PFSK-1 (cell line): ENCODE results near the gene SSTR3.

ENCODE experiments used
- FOXP2 ChIP-seq: optimal IDR thresholded peaks from 2 replicates; pipeline ENCODE3; 2011; ENCODE audit warnings: borderline replicate concordance, control low read depth, inconsistent platforms; ENCODE audit not compliant: insufficient read depth; ENCODE audit errors: extremely low read length, extremely low read depth
- POLR2AphosphoS5 ChIP-seq: IDR thresholded peaks from 2 replicates; pipeline ENCODE4 v1.6.1; 2012; ENCODE audit warnings: low read depth, mild to moderate bottlenecking, control low read depth, low read length, moderate library complexity
- REST ChIP-seq, 2 experiments: IDR thresholded peaks; 2 replicates each; pipeline versions ENCODE4 v1.6.1 to v1.8.0; 2011 to 2012; ENCODE audit warnings: low read depth in 2 of 2, low read length in 2 of 2, control low read depth in 1 of 2, inconsistent platforms in 1 of 2, mild to moderate bottlenecking in 1 of 2, moderate library complexity in 1 of 2; ENCODE audit not compliant: insufficient read depth in 1 of 2
- SIN3A ChIP-seq: IDR thresholded peaks from 2 replicates; pipeline ENCODE4 v1.6.1; 2012; ENCODE audit warnings: mild to moderate bottlenecking, low read length, moderate library complexity, borderline replicate concordance; ENCODE audit not compliant: insufficient read depth
- TAF1 ChIP-seq: IDR thresholded peaks from 2 replicates; pipeline ENCODE4 v1.6.1; 2012; ENCODE audit warnings: low read length, control low read depth, borderline replicate concordance; ENCODE audit not compliant: insufficient read depth

Gene SSTR3

GRCh38 chr22:37225481-37225880 is 13.2 kb upstream of the SSTR3 start:
- TF ChIP-seq FOXP2 (no peak), REST (IDR thresholded peaks at IDR 0.05; ENCODE audit: insufficient read depth in 1 of 2, low read depth in 2 of 2, low read length in 2 of 2) (no peak)

GRCh38 chr22:37224757-37225420 is 12.6 kb upstream of the SSTR3 start:
- no peak for TF ChIP-seq TAF1
- no peak for TF ChIP-seq REST (IDR thresholded peaks at IDR 0.05; ENCODE audit: insufficient read depth in 1 of 2, low read depth in 2 of 2, low read length in 2 of 2)
- TF ChIP-seq FOXP2 = no peak
- no peak for TF ChIP-seq SIN3A
- no peak for TF ChIP-seq POLR2AphosphoS5

GRCh38 chr22:37223965-37224551 is 11.8 kb upstream of the SSTR3 start:
- TF ChIP-seq FOXP2 = no peak
- no peak for TF ChIP-seq POLR2AphosphoS5
- no peak for TF ChIP-seq TAF1
- no peak for TF ChIP-seq SIN3A
- no peak for TF ChIP-seq REST (IDR thresholded peaks at IDR 0.05; ENCODE audit: insufficient read depth in 1 of 2, low read depth in 2 of 2, low read length in 2 of 2)

GRCh38 chr22:37222440-37222971 is 10.2 kb upstream of the SSTR3 start:
- no peak for TF ChIP-seq FOXP2
- TF ChIP-seq TAF1 = no peak
- no peak for TF ChIP-seq SIN3A
- TF ChIP-seq POLR2AphosphoS5 = no peak
- no peak for TF ChIP-seq REST (IDR thresholded peaks at IDR 0.05; ENCODE audit: insufficient read depth in 1 of 2, low read depth in 2 of 2, low read length in 2 of 2)
